K562 (cell line): ENCODE data around the gene SOWAHA. TPM values are rescaled to one million over a fixed set of nuclear protein-coding genes. Genes with fewer than 3 reads are reported as not detected.

Experiments
- BHLHE40 ChIP-seq: IDR thresholded peaks from 2 replicates; pipeline ENCODE4 v1.6.1; 2011; ENCODE audit warnings: low read length, improper control_type of control experiment
- CTCFL ChIP-seq: IDR thresholded peaks from 2 replicates; pipeline ENCODE4 v1.6.1; 2011; ENCODE audit warnings: borderline replicate concordance, low read depth, mild to moderate bottlenecking, moderate library complexity, low read length; ENCODE audit not compliant: insufficient read depth, poor library complexity, severe bottlenecking
- FOXK1 ChIP-seq: sonication (generic); formaldehyde crosslinking; IDR thresholded peaks from 2 replicates; pipeline ENCODE4 v1.8.0; 2022; ENCODE audit warnings: missing genetic modification reagents, mild to moderate bottlenecking, borderline replicate concordance
- IFI16 ChIP-seq: fragments of 250-450 bp; sonication (Bioruptor Pico); IDR thresholded peaks from 2 replicates; pipeline ENCODE4 v2.1.2; 2022; ENCODE audit warnings: mild to moderate bottlenecking, inconsistent platforms
- KAT8 ChIP-seq: fragments of 450-650 bp; IDR thresholded peaks from 2 replicates; pipeline ENCODE4 v1.6.1; 2016; ENCODE audit warnings: low read depth, mild to moderate bottlenecking
- KHSRP ChIP-seq: fragments of 450-650 bp; IDR thresholded peaks from 2 replicates; pipeline ENCODE4 v1.6.1; 2017
- KLF16 ChIP-seq: IDR thresholded peaks from 2 replicates; pipeline ENCODE4 v1.6.1; 2016; ENCODE audit warnings: antibody characterized with exemption
- KLF6 ChIP-seq: fragments of 250-450 bp; sonication (Bioruptor Pico); IDR thresholded peaks from 2 replicates; pipeline ENCODE4 v1.4.0; 2020; ENCODE audit warnings: mild to moderate bottlenecking, moderate library complexity, borderline replicate concordance
- MTA3 ChIP-seq: fragments of 450-650 bp; formaldehyde crosslinking; IDR thresholded peaks from 2 replicates; pipeline ENCODE4 v1.6.1; 2017; ENCODE audit warnings: mild to moderate bottlenecking, borderline replicate concordance
- NEUROD1 ChIP-seq: fragments of 150-350 bp; IDR thresholded peaks from 2 replicates; pipeline ENCODE4 v1.6.1; 2014; ENCODE audit warnings: borderline replicate concordance, low read length, low read depth; ENCODE audit not compliant: partially characterized antibody
- NFE2 ChIP-seq: IDR thresholded peaks from 2 replicates; pipeline ENCODE4 v1.6.1; 2014; ENCODE audit warnings: antibody characterized with exemption, low read depth
- NR1H2 ChIP-seq: sonication (generic); formaldehyde crosslinking; IDR thresholded peaks from 2 replicates; pipeline ENCODE4 v1.4.0; 2020; ENCODE audit warnings: mild to moderate bottlenecking, missing genetic modification reagents
- SAFB2 ChIP-seq: fragments of 200-400 bp; formaldehyde crosslinking; IDR thresholded peaks from 2 replicates; pipeline ENCODE4 v1.6.1; 2018; ENCODE audit warnings: borderline replicate concordance, low read length, low read depth, moderate library complexity; ENCODE audit not compliant: severe bottlenecking
- SIN3B ChIP-seq: fragments of 450-650 bp; IDR thresholded peaks from 2 replicates; pipeline ENCODE4 v1.6.1; 2017; ENCODE audit warnings: low read depth, mild to moderate bottlenecking, moderate library complexity
- TCF7L2 ChIP-seq: fragments of 150-350 bp; IDR thresholded peaks from 2 replicates; pipeline ENCODE4 v1.6.1; 2016; ENCODE audit warnings: low read depth, mild to moderate bottlenecking, low read length, moderate library complexity
- ZBTB12 ChIP-seq: fragments of 250-450 bp; sonication (Bioruptor Pico); IDR thresholded peaks from 2 replicates; pipeline ENCODE4 v1.4.0; 2020
- ZMIZ1 ChIP-seq, 2 experiments: fragments of 150-350 bp in 1 of 2; IDR thresholded peaks; 2 replicates each; pipeline ENCODE4 v1.6.1; 2012 to 2016; ENCODE audit warnings: low read depth in 2 of 2, low read length in 2 of 2, mild to moderate bottlenecking in 1 of 2, moderate library complexity in 1 of 2
- ZNF224 ChIP-seq: sonication (generic); formaldehyde crosslinking; IDR thresholded peaks from 2 replicates; pipeline ENCODE4 v1.8.0; 2022; ENCODE audit warnings: mild to moderate bottlenecking, missing genetic modification reagents
- ZNF277 ChIP-seq: fragments of 250-450 bp; sonication (Bioruptor Pico); IDR thresholded peaks from 2 replicates; pipeline ENCODE4 v1.8.0; 2022; ENCODE audit warnings: inconsistent platforms, mild to moderate bottlenecking, moderate library complexity, borderline replicate concordance
- ZNF3 ChIP-seq: fragments of 250-450 bp; sonication (Bioruptor Pico); IDR thresholded peaks from 2 replicates; pipeline ENCODE4 v1.5.0; 2021; ENCODE audit warnings: mild to moderate bottlenecking, moderate library complexity
- ZNF436 ChIP-seq: fragments of 250-450, 450-650 bp; sonication (Bioruptor Pico); formaldehyde crosslinking; IDR thresholded peaks from 2 replicates; pipeline ENCODE4 v1.7.0; 2020; ENCODE audit warnings: mild to moderate bottlenecking
- polyA plus RNA-seq, 8 experiments: library from polyadenylated mRNA; depleted of rRNA in 4 of 8; stranded (reverse) in 5 of 8; unstranded in 3 of 8; fragments of >200 nt; fragmentation: Nextera tagmentation in 2 of 8; fragmentation: Illumina TruSeq in 1 of 8; extraction: Ambion mirVana in 2 of 8; extraction: Trizol in 1 of 8; gene quantifications; 2 replicates each; pipeline versions ENCODE4 v1.2.1 to v1.2.3, GENCODE V29; 2011 to 2014; ENCODE audit warnings: inconsistent platforms in 1 of 8, missing spikeins in 1 of 8
- total RNA-seq, 7 experiments: library from RNA; depleted of rRNA in 6 of 7; stranded (reverse); fragments of >200 nt in 6 of 7; fragmentation: Illumina TruSeq in 2 of 7; extraction: Trizol in 2 of 7; gene quantifications; 2 replicates each; pipeline versions ENCODE4 v1.2.1 to v1.2.3, GENCODE V29; 2011 to 2021; ENCODE audit warnings: low replicate concordance in 1 of 7

Gene SOWAHA
- total and polyA plus RNA-seq, 9 of the 15 experiments (the other 6 are each of a cell fraction or from before 2014, with no cell fraction given) = not detected

- no peak for TF ChIP-seq CTCFL
- no peak for TF ChIP-seq IFI16 (CRISPR knock-in tag)
- peak; percentile 72 for TF ChIP-seq BHLHE40
- TF ChIP-seq NEUROD1 = no peak
- no peak for TF ChIP-seq ZBTB12 (CRISPR knock-in tag)
- no peak for TF ChIP-seq KLF6 (CRISPR knock-in tag)
- no peak for TF ChIP-seq NFE2
- TF ChIP-seq FOXK1 (CRISPR knock-in tag) = no peak
- no peak for TF ChIP-seq TCF7L2
- no peak for TF ChIP-seq ZMIZ1 (IDR thresholded peaks at IDR 0.05; ENCODE audit: low read depth in 2 of 2, low read length in 2 of 2)
- TF ChIP-seq MTA3 = peak; percentile 73; the same call in 1 of the 2 replicates
- no peak for TF ChIP-seq ZNF3
- TF ChIP-seq NR1H2 (CRISPR knock-in tag) = no peak
- TF ChIP-seq SAFB2 = no peak
- no peak; the same call in none of the 2 replicates for TF ChIP-seq SIN3B
- TF ChIP-seq ZNF224 (CRISPR knock-in tag) = peak; percentile 61; the same call in 1 of the 2 replicates
- no peak for TF ChIP-seq ZNF277 (CRISPR knock-in tag)
- no peak for TF ChIP-seq KAT8
- TF ChIP-seq KLF16 = peak; percentile 54
- no peak for TF ChIP-seq ZNF436
- no peak for TF ChIP-seq KHSRP
These were observed 16.8 kb downstream of the SOWAHA start (continued) for GRCh38 chr5:132829742-132830435.
